ENCODE results near the gene SUPT3H. TPM values are rescaled to one million over a fixed set of nuclear protein-coding genes. Genes with fewer than 3 reads are reported as not detected.

The SUPT3H gene
- total RNA-seq, 2 donors from 2014 or later = 2.0 to 2.8 TPM

- DNase-seq = no peak
- ATAC-seq = no peak
- intact Hi-C loops (cut with DNase I, micrococcal nuclease) = no loop called here
Observed at GRCh38 chr6:44855562-44856411, 521.9 kb downstream of the SUPT3H start.

- DNase-seq (no peak), ATAC-seq (no peak)
- intact Hi-C loops (cut with DNase I, micrococcal nuclease) = no loop called here
Observed at GRCh38 chr6:44854712-44855443, 522.9 kb downstream of the SUPT3H start.

- ATAC-seq (no peak), DNase-seq (no peak)
- intact Hi-C loops (cut with DNase I, micrococcal nuclease) = no loop called here
Observed at GRCh38 chr6:44851176-44851575, 526.6 kb downstream of the SUPT3H start.

GRCh38 chr6:44850312-44850711 lies 527.4 kb downstream of the SUPT3H start:
- intact Hi-C loops (cut with DNase I, micrococcal nuclease) = no loop called here
- DNase-seq (no peak), ATAC-seq (no peak)

- ATAC-seq (no peak), DNase-seq (no peak)
- intact Hi-C loops (cut with DNase I, micrococcal nuclease) = no loop called here
Observed at GRCh38 chr6:44849806-44850205, 527.9 kb downstream of the SUPT3H start.

- DNase-seq = no peak
- no peak for ATAC-seq
- intact Hi-C loops (cut with DNase I, micrococcal nuclease) = no loop called here
Observed at GRCh38 chr6:44843734-44844133, 534.0 kb downstream of the SUPT3H start.

GRCh38 chr6:44842616-44843015 lies 535.1 kb downstream of the SUPT3H start:
- intact Hi-C loops (cut with DNase I, micrococcal nuclease) = no loop called here
- ATAC-seq (no peak), DNase-seq (no peak)

- intact Hi-C loops (cut with DNase I, micrococcal nuclease) = no loop called here
- DNase-seq (no peak), ATAC-seq (no peak)
Observed at GRCh38 chr6:44841829-44842228, 535.9 kb downstream of the SUPT3H start.

- intact Hi-C loops (cut with DNase I, micrococcal nuclease) = no loop called here
- ATAC-seq (no peak), DNase-seq (no peak)
Observed at GRCh38 chr6:44837741-44838140, 540.0 kb downstream of the SUPT3H start.

- intact Hi-C loops (cut with DNase I, micrococcal nuclease) = no loop called here
- no peak for ATAC-seq
- DNase-seq = no peak
Observed at GRCh38 chr6:44837255-44837654, 540.5 kb downstream of the SUPT3H start.

GRCh38 chr6:44833248-44833647 lies 544.5 kb downstream of the SUPT3H start:
- no peak for DNase-seq
- intact Hi-C loops (cut with DNase I, micrococcal nuclease) = no loop called here
- ATAC-seq = no peak

GRCh38 chr6:44831002-44831610 lies 546.6 kb downstream of the SUPT3H start:
- intact Hi-C loops (cut with DNase I, micrococcal nuclease) = no loop called here
- no peak for DNase-seq

GRCh38 chr6:44829836-44830235 lies 547.9 kb downstream of the SUPT3H start:
- ATAC-seq (no peak), DNase-seq (no peak)
- intact Hi-C loops (cut with DNase I, micrococcal nuclease) = no loop called here

More at GRCh38 chr6:44831002-44831610, 546.6 kb downstream of the SUPT3H start:
- no peak for ATAC-seq

GRCh38 chr6:44828780-44829179 lies 549.0 kb downstream of the SUPT3H start:
- DNase-seq = no peak
- ATAC-seq = no peak

GRCh38 chr6:44826025-44826676 lies 551.6 kb downstream of the SUPT3H start:
- DNase-seq = no peak
- intact Hi-C loops (cut with DNase I, micrococcal nuclease) = no loop called here
- ATAC-seq = no peak

More at GRCh38 chr6:44828780-44829179, 549.0 kb downstream of the SUPT3H start:
- intact Hi-C loops (cut with DNase I, micrococcal nuclease) = no loop called here

- no peak for DNase-seq
Observed at GRCh38 chr6:44825273-44825672, 552.5 kb downstream of the SUPT3H start.

GRCh38 chr6:44824567-44824966 lies 553.2 kb downstream of the SUPT3H start:
- ATAC-seq (no peak), DNase-seq (no peak)
- intact Hi-C loops (cut with DNase I, micrococcal nuclease) = no loop called here

More at GRCh38 chr6:44825273-44825672, 552.5 kb downstream of the SUPT3H start:
- intact Hi-C loops (cut with DNase I, micrococcal nuclease) = no loop called here
- no peak for ATAC-seq

- DNase-seq (no peak), ATAC-seq (no peak)
- intact Hi-C loops (cut with DNase I, micrococcal nuclease) = no loop called here
Observed at GRCh38 chr6:44820759-44821158, 557.0 kb downstream of the SUPT3H start.

GRCh38 chr6:44820321-44820720 lies 557.4 kb downstream of the SUPT3H start:
- intact Hi-C loops (cut with DNase I, micrococcal nuclease) = no loop called here
- ATAC-seq (no peak), DNase-seq (no peak)
